Right cardiac atrium (tissue), 5 donors: ENCODE results near the gene NHSL1. TPM values are rescaled to one million over a fixed set of nuclear protein-coding genes. Genes with fewer than 3 reads are reported as not detected.

Experiments used
- ATAC-seq, 2 donors: fragments of 200-7000 bp; cut with Tn5 transposase; one replicate each; pipeline versions ENCODE4 v1.8.0 to v1.9.1; 2020; ENCODE audit warnings: moderate library complexity in 2 of 2, mild to moderate bottlenecking in 1 of 2
- DNase-seq, 3 donors: peaks; one replicate each; pipeline ENCODE4 v3.0.0-alpha.2; 2020
- H3K27ac ChIP-seq: one replicate; pipeline ENCODE4 v1.5.1; 2013; ENCODE audit warnings: mild to moderate bottlenecking, low read length, control low read depth, moderate library complexity
- H3K27me3 ChIP-seq: one replicate; pipeline ENCODE4 v1.6.1; 2013; ENCODE audit not compliant: control insufficient read depth, insufficient read depth
- H3K4me1 ChIP-seq: one replicate; pipeline ENCODE4 v1.6.1; 2013; ENCODE audit warnings: low read length; ENCODE audit not compliant: control insufficient read depth, insufficient read depth
- H3K4me3 ChIP-seq: one replicate; pipeline ENCODE4 v1.5.1; 2013; ENCODE audit warnings: low read length, control low read depth
- H3K9me3 ChIP-seq: one replicate; pipeline ENCODE4 v1.6.1; 2013; ENCODE audit warnings: low read length; ENCODE audit not compliant: control insufficient read depth
- WGBS: extraction: QIAGEN DNeasy Blood & Tissue Kit; methylation state at CpG from one replicate; pipeline ENCODE4 v1.1.7; 2013; 5-methylcytosine and 5-hydroxymethylcytosine counted together
- intact Hi-C, 4 donors: fragments of 100-400 bp; cut with DNase I; formaldehyde crosslinking; loops; one replicate each; pipeline versions ENCODE4 v1.11.0 to v1.14.0; 2022 to 2023
- polyA plus RNA-seq: library from polyadenylated mRNA; stranded (reverse); fragments of 200-250 nt; gene quantifications from one replicate; pipeline ENCODE4 v1.2.3, GENCODE V29; 2013
- total RNA-seq, 4 donors: library from RNA; stranded (reverse); fragmentation: NEBNext Ultra II Directional; extraction: Animal tissue kit (Norgen Biotek cat#: 25700); gene quantifications; one replicate each; pipeline ENCODE4 v1.2.1, GENCODE V29; 2021
- donor health status: healthy with polysubstance abuse.
- donor health status: DM: no; HTN: yes; CAD: no.
- donor health status: DM: no; HTN: no; CAD: no.
- donor health status: DM: no; HTN: yes; CAD: no; lungs with severe emphysema.
- donor health status: DM: yes; HTN: yes; CAD: no.

The NHSL1 gene
- total and polyA plus RNA-seq, 5 donors, result 10.5 to 46.5 (median 35.9) TPM

- DNase-seq (no peak), ATAC-seq (no peak)
- intact Hi-C loops, result no loop called here
- no peak overlapping the region for H3K4me3 ChIP-seq
- H3K27me3 ChIP-seq, result no peaks in the 10 kb centered on the region
- no peaks in the 10 kb centered on the region for H3K9me3 ChIP-seq
- no peak overlapping the region for H3K27ac ChIP-seq
- WGBS, result 86% methylated on average over 3 of the region's 3 CpGs
- H3K4me1 ChIP-seq, result peaks cover 4% of the 10 kb centered on the region
These were observed 15.1 kb downstream of the NHSL1 start for GRCh38 chr6:138484018-138484731.

GRCh38 chr6:138482816-138483215, 16.5 kb downstream of the NHSL1 start:
- intact Hi-C loops, result no loop called here
- 95% methylated on average over 3 of the region's 3 CpGs for WGBS
- ATAC-seq, result no peak
- no peaks in the 10 kb centered on the region for H3K9me3 ChIP-seq
- H3K4me3 ChIP-seq, result no peak overlapping the region
- no peaks in the 10 kb centered on the region for H3K27me3 ChIP-seq
- H3K4me1 ChIP-seq, result peaks cover 4% of the 10 kb centered on the region
- no peak overlapping the region for H3K27ac ChIP-seq
- DNase-seq, result no peak

- 80% methylated on average over 6 of the region's 6 CpGs for WGBS
- no peaks in the 10 kb centered on the region for H3K27me3 ChIP-seq
- no peak overlapping the region for H3K4me3 ChIP-seq
- no peaks in the 10 kb centered on the region for H3K9me3 ChIP-seq
- ATAC-seq, result no peak
- no peaks in the 10 kb centered on the region for H3K4me1 ChIP-seq
- DNase-seq, result no peak
- intact Hi-C loops, result no loop called here
- peak overlapping the region; percentile 27 for H3K27ac ChIP-seq
These were observed 18.9 kb downstream of the NHSL1 start for GRCh38 chr6:138480279-138480949.

GRCh38 chr6:138477913-138478539, 21.3 kb downstream of the NHSL1 start:
- no peak for DNase-seq
- H3K9me3 ChIP-seq, result no peaks in the 10 kb centered on the region
- no peak overlapping the region for H3K4me3 ChIP-seq
- 76% methylated on average over 4 of the region's 4 CpGs for WGBS
- no peaks in the 10 kb centered on the region for H3K27me3 ChIP-seq
- H3K4me1 ChIP-seq, result no peaks in the 10 kb centered on the region
- ATAC-seq, result no peak
- intact Hi-C loops, result no loop called here
- no peak overlapping the region for H3K27ac ChIP-seq

GRCh38 chr6:138476116-138476515, 23.2 kb downstream of the NHSL1 start:
- Histone ChIP-seq H3K9me3 (no peaks in the 10 kb centered on the region), H3K4me1 (no peaks in the 10 kb centered on the region), H3K27me3 (no peaks in the 10 kb centered on the region), H3K4me3 (no peak overlapping the region), H3K27ac (no peak overlapping the region)
- intact Hi-C loops, result no loop called here
- DNase-seq (no peak), ATAC-seq (no peak)

- Histone ChIP-seq H3K4me1 (no peaks in the 10 kb centered on the region), H3K4me3 (no peak overlapping the region), H3K27me3 (no peaks in the 10 kb centered on the region), H3K27ac (no peak overlapping the region), H3K9me3 (no peaks in the 10 kb centered on the region)
- ATAC-seq (no peak), DNase-seq (no peak)
- 91% methylated on average over 9 of the region's 9 CpGs for WGBS
- intact Hi-C loops, result no loop called here
These were observed 26.1 kb downstream of the NHSL1 start for GRCh38 chr6:138473144-138473543.

- Histone ChIP-seq H3K4me1 (no peaks in the 10 kb centered on the region), H3K9me3 (no peaks in the 10 kb centered on the region), H3K27me3 (no peaks in the 10 kb centered on the region), H3K4me3 (no peak overlapping the region), H3K27ac (no peak overlapping the region)
- 95% methylated on average over 9 of the region's 9 CpGs for WGBS
- ATAC-seq (no peak), DNase-seq (no peak)
- intact Hi-C loops, result no loop called here
These were observed 30.8 kb downstream of the NHSL1 start for GRCh38 chr6:138468320-138469015.

- ATAC-seq (no peak), DNase-seq (no peak)
- Histone ChIP-seq H3K27ac (no peak overlapping the region), H3K4me1 (no peaks in the 10 kb centered on the region), H3K27me3 (no peaks in the 10 kb centered on the region), H3K9me3 (no peaks in the 10 kb centered on the region), H3K4me3 (no peak overlapping the region)
- intact Hi-C loops, result no loop called here
These were observed 31.4 kb downstream of the NHSL1 start for GRCh38 chr6:138467901-138468300.

- DNase-seq (no peak), ATAC-seq (no peak)
- Histone ChIP-seq H3K9me3 (no peaks in the 10 kb centered on the region), H3K27ac (no peak overlapping the region), H3K27me3 (no peaks in the 10 kb centered on the region), H3K4me3 (no peak overlapping the region), H3K4me1 (no peaks in the 10 kb centered on the region)
- intact Hi-C loops, result no loop called here
- 40% methylated on average over 1 of the region's 1 CpG for WGBS
These were observed 34.2 kb downstream of the NHSL1 start for GRCh38 chr6:138465007-138465645.

- DNase-seq (peak in 1 of 3 donors; percentile 37), ATAC-seq (no peak)
- 94% methylated on average over 20 of the region's 20 CpGs for WGBS
- no peaks in the 10 kb centered on the region for H3K9me3 ChIP-seq
- intact Hi-C loops, result no loop called here
- no peaks in the 10 kb centered on the region for H3K4me1 ChIP-seq
- no peak overlapping the region for H3K4me3 ChIP-seq
- no peak overlapping the region for H3K27ac ChIP-seq
- no peaks in the 10 kb centered on the region for H3K27me3 ChIP-seq
These were observed 35.2 kb downstream of the NHSL1 start for GRCh38 chr6:138464085-138464484.

- no peak for DNase-seq
- Histone ChIP-seq H3K27ac (no peak overlapping the region), H3K4me1 (no peaks in the 10 kb centered on the region), H3K27me3 (no peaks in the 10 kb centered on the region), H3K9me3 (no peaks in the 10 kb centered on the region), H3K4me3 (no peak overlapping the region)
- intact Hi-C loops, result no loop called here
- no peak for ATAC-seq
- 96% methylated on average over 1 of the region's 1 CpG for WGBS
These were observed 37.6 kb downstream of the NHSL1 start for GRCh38 chr6:138461647-138462046.
